CD14-positive monocyte (primary cell): ENCODE results near the gene UNC50. TPM values are rescaled to one million over a fixed set of nuclear protein-coding genes. Genes with fewer than 3 reads are reported as not detected.

ENCODE experiments used
- DNase-seq, 3 donors: peaks; one replicate each; pipeline ENCODE4 v3.0.0-alpha.2; 2011 to 2022
- H2AFZ ChIP-seq: 2 replicates; pipeline ENCODE4 v1.6.0; 2012; ENCODE audit warnings: mild to moderate bottlenecking, low read depth, low read length, inconsistent platforms; ENCODE audit not compliant: insufficient read depth, poor library complexity, severe bottlenecking
- H3K27ac ChIP-seq, 2 donors: 1 replicate in 1 of 2; 2 replicates in 1 of 2; pipeline ENCODE4 v1.5.1; 2012 to 2013; ENCODE audit warnings: low read length in 2 of 2, control low read depth in 1 of 2, inconsistent platforms in 1 of 2, low read depth in 1 of 2, mild to moderate bottlenecking in 1 of 2
- H3K27me3 ChIP-seq, 2 donors: one replicate each; pipeline versions ENCODE4 v1.6.0 to v1.6.1; 2011 to 2013; ENCODE audit warnings: low read length in 2 of 2; ENCODE audit not compliant: control insufficient read depth in 2 of 2, insufficient read depth in 2 of 2
- H3K36me3 ChIP-seq, 2 donors: replicated peaks in 1 of 2; 1 replicate in 1 of 2; 2 replicates in 1 of 2; pipeline versions ENCODE4 v1.5.1 to v1.6.1; 2012 to 2013; ENCODE audit warnings: low read length in 2 of 2, control low read depth in 1 of 2, inconsistent platforms in 1 of 2, mild to moderate bottlenecking in 1 of 2; ENCODE audit not compliant: insufficient read depth in 2 of 2, control insufficient read depth in 1 of 2
- H3K4me1 ChIP-seq, 2 donors: 1 replicate in 1 of 2; 2 replicates in 1 of 2; pipeline versions ENCODE4 v1.5.1 to v1.6.1; 2012 to 2013; ENCODE audit warnings: low read length in 2 of 2, control low read depth in 1 of 2, inconsistent platforms in 1 of 2, mild to moderate bottlenecking in 1 of 2, moderate library complexity in 1 of 2; ENCODE audit not compliant: insufficient read depth in 2 of 2, control insufficient read depth in 1 of 2
- H3K4me2 ChIP-seq: replicated peaks from 2 replicates; pipeline ENCODE3; 2012; ENCODE audit warnings: low read length, moderate library complexity, mild to moderate bottlenecking; ENCODE audit not compliant: poor library complexity, severe bottlenecking; ENCODE audit errors: extremely low read depth
- H3K4me3 ChIP-seq, 3 experiments: fragments of 200-600 bp in 1 of 3; sonication (generic) in 1 of 3; replicated peaks in 1 of 3; 1 replicate in 2 of 3; 2 replicates in 1 of 3; pipeline ENCODE4 v1.5.1; 2011 to 2013; ENCODE audit warnings: low read length in 3 of 3, mild to moderate bottlenecking in 3 of 3, control low read depth in 2 of 3, low read depth in 2 of 3, inconsistent platforms in 1 of 3, moderate library complexity in 1 of 3
- H3K79me2 ChIP-seq: 2 replicates; pipeline ENCODE4 v1.6.0; 2012; ENCODE audit warnings: mild to moderate bottlenecking, control low read depth, inconsistent platforms, low read length, moderate library complexity; ENCODE audit not compliant: insufficient read depth
- H3K9ac ChIP-seq: 2 replicates; pipeline ENCODE4 v1.6.0; 2017; ENCODE audit warnings: low read length, mild to moderate bottlenecking; ENCODE audit not compliant: insufficient read depth, poor library complexity, severe bottlenecking
- H3K9me3 ChIP-seq, 2 donors: replicated peaks in 1 of 2; 1 replicate in 1 of 2; 2 replicates in 1 of 2; pipeline versions ENCODE4 v1.5.1 to v1.6.1; 2012 to 2013; ENCODE audit warnings: low read length in 2 of 2, control low read depth in 1 of 2; ENCODE audit not compliant: control insufficient read depth in 1 of 2, insufficient read depth in 1 of 2
- H4K20me1 ChIP-seq: 2 replicates; pipeline ENCODE4 v1.6.0; 2012; ENCODE audit warnings: mild to moderate bottlenecking, low read length, control low read depth, moderate library complexity; ENCODE audit not compliant: insufficient read depth
- H3K27ac Mint-ChIP-seq, 7 donors: one replicate each; pipeline ENCODE4 v1.8.0; 2020; ENCODE audit warnings: mild to moderate bottlenecking in 7 of 7, mixed read lengths in 7 of 7, moderate library complexity in 6 of 7, inconsistent platforms in 2 of 7
- H3K27me3 Mint-ChIP-seq, 3 donors: one replicate each; pipeline ENCODE4 v1.8.0; 2021 to 2022; ENCODE audit warnings: low read depth in 3 of 3, mild to moderate bottlenecking in 3 of 3, mixed read lengths in 3 of 3, moderate library complexity in 3 of 3, inconsistent platforms in 1 of 3
- H3K36me3 Mint-ChIP-seq, 2 donors: one replicate each; pipeline ENCODE4 v1.8.0; 2020; ENCODE audit warnings: mixed read lengths in 2 of 2, inconsistent platforms in 1 of 2, mild to moderate bottlenecking in 1 of 2
- H3K4me1 Mint-ChIP-seq: one replicate; pipeline ENCODE4 v1.8.0; 2020; ENCODE audit warnings: mild to moderate bottlenecking, mixed read lengths
- H3K4me3 Mint-ChIP-seq, 2 donors: one replicate each; pipeline ENCODE4 v1.8.0; 2020; ENCODE audit warnings: mild to moderate bottlenecking in 2 of 2, mixed read lengths in 2 of 2, moderate library complexity in 1 of 2
- H3K9me3 Mint-ChIP-seq, 7 donors: one replicate each; pipeline ENCODE4 v1.8.0; 2020 to 2022; ENCODE audit warnings: mixed read lengths in 7 of 7, mild to moderate bottlenecking in 6 of 7, moderate library complexity in 6 of 7, inconsistent platforms in 2 of 7
- WGBS: methylation state at CpG from one replicate; pipeline ENCODE4 v1.1.5; 2013; ENCODE audit warnings: missing lambda C conversion rate; ENCODE audit not compliant: insufficient coverage; 5-methylcytosine and 5-hydroxymethylcytosine counted together
- intact Hi-C, 2 donors: fragments of 100-400 bp; cut with micrococcal nuclease; formaldehyde crosslinking; loops; one replicate each; pipeline versions ENCODE4 v1.15.0 to v1.15.1; 2023
- polyA plus RNA-seq, 3 donors: library from polyadenylated mRNA; depleted of rRNA in 1 of 3; unstranded in 2 of 3; stranded (reverse) in 1 of 3; fragments of 300-500 nt in 2 of 3; fragments of >200 nt in 1 of 3; fragmentation: Illumina TruSeq in 2 of 3; gene quantifications; 1 replicate in 2 of 3; 2 replicates in 1 of 3; pipeline ENCODE4 v1.2.3, GENCODE V29; 2012 to 2021
- TF ChIP-seq, protein P1 (sequence below): fragments of 200-600 bp; IDR thresholded peaks from one replicate; pipeline ENCODE4 v1.8.0; 2022; ENCODE audit warnings: antibody characterized with exemption, mild to moderate bottlenecking

UNC50 gene
- polyA plus RNA-seq, 3 donors: 32.5 to 72.0 (median 62.8) TPM

- Histone ChIP-seq H3K27ac (no peak overlapping the region), H3K4me2 (no peak overlapping the region), H3K4me3 (no peak overlapping the region), H3K9ac (no peak overlapping the region), H3K27me3 (no peaks in the 10 kb centered on the region), H3K4me1 (no peaks in the 10 kb centered on the region), H3K36me3 (peaks cover 81 to 100% of the 10 kb centered on the region in 2 donors), H4K20me1 (peaks cover 6% of the 10 kb centered on the region), H2AFZ (no peak overlapping the region), H3K79me2 (no peaks in the 10 kb centered on the region), H3K9me3 (no peaks in the 10 kb centered on the region)
- Mint-ChIP-seq H3K9me3 (no peaks in the 10 kb centered on the region), H3K4me3 (no peak overlapping the region), H3K27me3 (no peaks in the 10 kb centered on the region), H3K27ac (no peak overlapping the region), H3K36me3 (peaks cover 75 to 81% of the 10 kb centered on the region in 2 donors), H3K4me1 (no peaks in the 10 kb centered on the region)
- TF ChIP-seq, protein P1, sequence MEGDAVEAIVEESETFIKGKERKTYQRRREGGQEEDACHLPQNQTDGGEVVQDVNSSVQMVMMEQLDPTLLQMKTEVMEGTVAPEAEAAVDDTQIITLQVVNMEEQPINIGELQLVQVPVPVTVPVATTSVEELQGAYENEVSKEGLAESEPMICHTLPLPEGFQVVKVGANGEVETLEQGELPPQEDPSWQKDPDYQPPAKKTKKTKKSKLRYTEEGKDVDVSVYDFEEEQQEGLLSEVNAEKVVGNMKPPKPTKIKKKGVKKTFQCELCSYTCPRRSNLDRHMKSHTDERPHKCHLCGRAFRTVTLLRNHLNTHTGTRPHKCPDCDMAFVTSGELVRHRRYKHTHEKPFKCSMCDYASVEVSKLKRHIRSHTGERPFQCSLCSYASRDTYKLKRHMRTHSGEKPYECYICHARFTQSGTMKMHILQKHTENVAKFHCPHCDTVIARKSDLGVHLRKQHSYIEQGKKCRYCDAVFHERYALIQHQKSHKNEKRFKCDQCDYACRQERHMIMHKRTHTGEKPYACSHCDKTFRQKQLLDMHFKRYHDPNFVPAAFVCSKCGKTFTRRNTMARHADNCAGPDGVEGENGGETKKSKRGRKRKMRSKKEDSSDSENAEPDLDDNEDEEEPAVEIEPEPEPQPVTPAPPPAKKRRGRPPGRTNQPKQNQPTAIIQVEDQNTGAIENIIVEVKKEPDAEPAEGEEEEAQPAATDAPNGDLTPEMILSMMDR: no peak
- WGBS: no CpG with 5 or more reads among the region's 5 CpGs
- intact Hi-C loops: no loop called here
- no peak for DNase-seq
These were observed 8.8 kb downstream of the UNC50 start for GRCh38 chr2:98617149-98617548.

- Mint-ChIP-seq H3K36me3 (peaks cover 49 to 69% of the 10 kb centered on the region in 2 donors), H3K27me3 (no peaks in the 10 kb centered on the region), H3K27ac (no peak overlapping the region), H3K9me3 (no peaks in the 10 kb centered on the region), H3K4me3 (no peak overlapping the region), H3K4me1 (no peaks in the 10 kb centered on the region)
- no peaks in the 10 kb centered on the region for H3K27me3 ChIP-seq
- H3K4me1 ChIP-seq: no peaks in the 10 kb centered on the region
- WGBS: 54% methylated on average over 2 of the region's 5 CpGs
- H3K27ac ChIP-seq: no peak overlapping the region
- no peak overlapping the region for H2AFZ ChIP-seq
- no peaks in the 10 kb centered on the region for H4K20me1 ChIP-seq
- no peak for DNase-seq
- no peaks in the 10 kb centered on the region for H3K79me2 ChIP-seq
- no peak overlapping the region for H3K4me3 ChIP-seq
- H3K4me2 ChIP-seq: no peak overlapping the region
- H3K9ac ChIP-seq: no peak overlapping the region
- TF ChIP-seq, protein P1: no peak
- H3K36me3 ChIP-seq: peaks cover 47 to 87% of the 10 kb centered on the region in 2 donors
- H3K9me3 ChIP-seq: no peaks in the 10 kb centered on the region
- intact Hi-C loops: no loop called here
These were observed 15.3 kb downstream of the UNC50 start for GRCh38 chr2:98623657-98624056.
